ENCODE measurements around the gene EFNA2. TPM values are rescaled to one million over a fixed set of nuclear protein-coding genes. Genes with fewer than 3 reads are reported as not detected.

Gene EFNA2
- total and polyA plus RNA-seq, 2 of the 8 experiments (the other 6 are each of a cell fraction or from before 2014, with no cell fraction given): 4.0 to 7.0 TPM

- TF ChIP-seq SUZ12 (IDR thresholded peaks at IDR 0.05; ENCODE audit: low read length) (no peak), POU5F1 (IDR thresholded peaks at IDR 0.05; ENCODE audit: low read depth, low read length) (no peak), BCL11A (IDR thresholded peaks at IDR 0.05; ENCODE audit: low read depth in 2 of 2, low read length in 2 of 2) (no peak)
These were observed 4.0 kb downstream of the EFNA2 start (continued) for GRCh38 chr19:1289686-1290025.
